K562 (cell line): ENCODE measurements around the gene PIKFYVE. TPM values are rescaled to one million over a fixed set of nuclear protein-coding genes. Genes with fewer than 3 reads are reported as not detected.

Experiments used
- CBFA2T3 ChIP-seq: fragments of 450-650 bp; IDR thresholded peaks from 2 replicates; pipeline ENCODE4 v1.6.1; 2017
- HNRNPH1 ChIP-seq: fragments of 200-400 bp; formaldehyde crosslinking; optimal IDR thresholded peaks from 2 replicates; pipeline ENCODE3; 2017; ENCODE audit warnings: low read depth, mild to moderate bottlenecking, low read length, moderate library complexity
- MEIS2 ChIP-seq: fragments of 450-650 bp; IDR thresholded peaks from 2 replicates; pipeline ENCODE4 v1.6.1; 2014; ENCODE audit warnings: mild to moderate bottlenecking; ENCODE audit not compliant: partially characterized antibody
- PHF8 ChIP-seq: fragments of 200-600 bp; sonication (generic); IDR thresholded peaks from 2 replicates; pipeline ENCODE4 v1.6.1; 2012; ENCODE audit warnings: mixed run types, mild to moderate bottlenecking, inconsistent platforms, low read length, moderate library complexity, borderline replicate concordance
- polyA plus RNA-seq, 8 experiments: library from polyadenylated mRNA; depleted of rRNA in 4 of 8; stranded (reverse) in 5 of 8; unstranded in 3 of 8; fragments of >200 nt; fragmentation: Nextera tagmentation in 2 of 8; fragmentation: Illumina TruSeq in 1 of 8; extraction: Ambion mirVana in 2 of 8; extraction: Trizol in 1 of 8; gene quantifications; 2 replicates each; pipeline versions ENCODE4 v1.2.1 to v1.2.3, GENCODE V29; 2011 to 2014; ENCODE audit warnings: inconsistent platforms in 1 of 8, missing spikeins in 1 of 8
- total RNA-seq, 7 experiments: library from RNA; depleted of rRNA in 6 of 7; stranded (reverse); fragments of >200 nt in 6 of 7; fragmentation: Illumina TruSeq in 2 of 7; extraction: Trizol in 2 of 7; gene quantifications; 2 replicates each; pipeline versions ENCODE4 v1.2.1 to v1.2.3, GENCODE V29; 2011 to 2021; ENCODE audit warnings: low replicate concordance in 1 of 7
- TF ChIP-seq, protein P1 (sequence below): fragments of 200-800 bp; sonication (Bioruptor generic); IDR thresholded peaks from 2 replicates; pipeline ENCODE4 v1.6.1; 2017; ENCODE audit warnings: missing genetic modification characterization, missing compliant biosample characterization
- TF ChIP-seq, protein P2 (sequence below): fragments of 250-450 bp; sonication (Bioruptor Pico); IDR thresholded peaks from 2 replicates; pipeline ENCODE4 v1.9.0; 2021; ENCODE audit warnings: mild to moderate bottlenecking, inconsistent platforms
- TF ChIP-seq, protein P3 (sequence below): fragments of 250-450 bp; sonication (Bioruptor Pico); IDR thresholded peaks from 2 replicates; pipeline ENCODE4 v1.8.0; 2022; ENCODE audit warnings: moderate library complexity, mild to moderate bottlenecking, inconsistent platforms

The PIKFYVE gene
- total and polyA plus RNA-seq, 9 of the 15 experiments (the other 6 are each of a cell fraction or from before 2014, with no cell fraction given): 3.6 to 25.6 (median 16.7) TPM

DNA sequence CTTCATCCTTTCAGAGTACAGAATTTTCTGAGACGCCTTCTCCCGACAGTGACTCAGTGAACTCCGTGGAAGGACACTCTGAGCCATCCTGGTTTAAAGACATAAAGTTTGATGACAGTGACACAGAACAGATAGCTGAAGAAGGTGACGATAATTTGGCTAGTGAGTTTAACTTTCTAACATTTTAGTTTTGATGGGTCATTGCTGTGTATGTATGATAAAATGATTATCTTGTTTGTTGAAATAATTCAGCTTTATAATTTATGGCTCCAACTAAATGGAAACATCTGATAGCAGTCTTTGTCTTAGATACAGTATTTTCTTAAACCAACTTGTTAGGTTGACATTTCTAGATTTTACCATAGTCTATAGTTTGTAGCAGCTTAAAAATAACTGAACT, 38.1 kb downstream of the PIKFYVE start (continued):
- TF ChIP-seq, protein P1, sequence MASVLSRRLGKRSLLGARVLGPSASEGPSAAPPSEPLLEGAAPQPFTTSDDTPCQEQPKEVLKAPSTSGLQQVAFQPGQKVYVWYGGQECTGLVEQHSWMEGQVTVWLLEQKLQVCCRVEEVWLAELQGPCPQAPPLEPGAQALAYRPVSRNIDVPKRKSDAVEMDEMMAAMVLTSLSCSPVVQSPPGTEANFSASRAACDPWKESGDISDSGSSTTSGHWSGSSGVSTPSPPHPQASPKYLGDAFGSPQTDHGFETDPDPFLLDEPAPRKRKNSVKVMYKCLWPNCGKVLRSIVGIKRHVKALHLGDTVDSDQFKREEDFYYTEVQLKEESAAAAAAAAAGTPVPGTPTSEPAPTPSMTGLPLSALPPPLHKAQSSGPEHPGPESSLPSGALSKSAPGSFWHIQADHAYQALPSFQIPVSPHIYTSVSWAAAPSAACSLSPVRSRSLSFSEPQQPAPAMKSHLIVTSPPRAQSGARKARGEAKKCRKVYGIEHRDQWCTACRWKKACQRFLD (CRISPR knock-in tag): no peak
- TF ChIP-seq CBFA2T3 (peak; percentile 42; the same call in 1 of the 2 replicates), MEIS2 (peak; percentile 79), PHF8 (no peak), HNRNPH1 (no peak)
- TF ChIP-seq, protein P2, sequence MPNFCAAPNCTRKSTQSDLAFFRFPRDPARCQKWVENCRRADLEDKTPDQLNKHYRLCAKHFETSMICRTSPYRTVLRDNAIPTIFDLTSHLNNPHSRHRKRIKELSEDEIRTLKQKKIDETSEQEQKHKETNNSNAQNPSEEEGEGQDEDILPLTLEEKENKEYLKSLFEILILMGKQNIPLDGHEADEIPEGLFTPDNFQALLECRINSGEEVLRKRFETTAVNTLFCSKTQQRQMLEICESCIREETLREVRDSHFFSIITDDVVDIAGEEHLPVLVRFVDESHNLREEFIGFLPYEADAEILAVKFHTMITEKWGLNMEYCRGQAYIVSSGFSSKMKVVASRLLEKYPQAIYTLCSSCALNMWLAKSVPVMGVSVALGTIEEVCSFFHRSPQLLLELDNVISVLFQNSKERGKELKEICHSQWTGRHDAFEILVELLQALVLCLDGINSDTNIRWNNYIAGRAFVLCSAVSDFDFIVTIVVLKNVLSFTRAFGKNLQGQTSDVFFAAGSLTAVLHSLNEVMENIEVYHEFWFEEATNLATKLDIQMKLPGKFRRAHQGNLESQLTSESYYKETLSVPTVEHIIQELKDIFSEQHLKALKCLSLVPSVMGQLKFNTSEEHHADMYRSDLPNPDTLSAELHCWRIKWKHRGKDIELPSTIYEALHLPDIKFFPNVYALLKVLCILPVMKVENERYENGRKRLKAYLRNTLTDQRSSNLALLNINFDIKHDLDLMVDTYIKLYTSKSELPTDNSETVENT: no peak
- TF ChIP-seq, protein P3, sequence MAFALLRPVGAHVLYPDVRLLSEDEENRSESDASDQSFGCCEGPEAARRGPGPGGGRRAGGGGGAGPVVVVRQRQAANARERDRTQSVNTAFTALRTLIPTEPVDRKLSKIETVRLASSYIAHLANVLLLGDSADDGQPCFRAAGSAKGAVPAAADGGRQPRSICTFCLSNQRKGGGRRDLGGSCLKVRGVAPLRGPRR (CRISPR knock-in tag): no peak
